ENCODE measurements around the gene PACSIN3. TPM values are rescaled to one million over a fixed set of nuclear protein-coding genes. Genes with fewer than 3 reads are reported as not detected.
"Not testable (repeated sequence)": the region's sequence is repeated elsewhere in the genome, so short reads cannot be mapped to it uniquely, and the experiment has no call there.

Gene PACSIN3
- total and polyA plus RNA-seq, 4 donors = 7.9 to 25.5 (median 22.0) TPM

DNA sequence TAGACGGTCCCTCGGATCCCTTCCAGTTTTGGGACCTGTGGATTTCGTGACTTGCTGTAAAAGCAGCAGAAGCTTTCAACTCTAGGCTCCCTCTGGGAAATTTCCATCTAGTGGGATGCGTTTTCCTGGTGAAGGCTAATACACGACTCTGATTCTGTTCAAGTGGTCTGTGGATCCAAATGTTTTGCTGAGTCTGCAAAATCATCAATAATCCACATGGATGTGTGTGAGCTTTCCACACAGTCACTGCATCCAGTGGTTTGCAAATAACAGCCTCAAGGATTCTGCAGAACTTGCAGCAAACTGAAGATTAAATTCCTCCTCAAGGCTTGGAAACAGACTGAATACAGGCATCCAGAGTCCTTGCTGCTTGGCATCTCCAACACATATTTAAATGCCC, 16.3 kb upstream of the PACSIN3 start:
- Histone ChIP-seq H3K27ac (ENCODE audit: low read depth, low read length) (no peak overlapping the region), H3K27me3 (ENCODE audit: control insufficient read depth, insufficient read depth, low read length) (no peaks in the 10 kb centered on the region), H3K4me1 (ENCODE audit: control insufficient read depth, insufficient read depth, low read length) (no peaks in the 10 kb centered on the region), H3K36me3 (ENCODE audit: control insufficient read depth, insufficient read depth, low read length) (no peaks in the 10 kb centered on the region), H3K4me3 (ENCODE audit: low read depth, low read length) (no peak overlapping the region), H3K9me3 (ENCODE audit: control insufficient read depth, insufficient read depth, low read length) (no peaks in the 10 kb centered on the region)
- no peak for DNase-seq (ENCODE audit: low read depth in 4 of 6, low spot score in 6 of 6)
- WGBS (ENCODE audit: insufficient coverage) = 100% methylated on average over 3 of the region's 5 CpGs

DNA sequence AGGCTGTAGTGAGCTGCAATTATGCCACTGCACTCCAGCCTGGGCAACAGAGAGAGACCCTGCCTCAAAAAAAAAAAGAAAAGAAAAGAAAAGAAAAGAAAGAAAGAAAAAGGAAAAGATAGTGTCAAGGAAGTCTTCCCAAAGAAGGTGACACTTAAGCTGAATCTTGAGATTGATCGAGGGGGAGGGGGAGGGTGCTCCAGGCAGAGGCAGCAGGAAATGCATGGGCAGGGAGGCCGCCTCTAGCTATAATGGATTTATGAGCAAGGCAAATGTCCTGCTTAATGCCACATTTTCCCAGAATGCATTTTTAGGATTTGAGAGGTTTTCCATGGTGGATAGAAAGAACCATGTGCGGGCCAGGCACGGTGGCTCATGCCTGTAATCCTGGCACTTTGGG, 14.8 kb upstream of the PACSIN3 start:
- Histone ChIP-seq H3K27ac (ENCODE audit: low read depth, low read length) (no peak overlapping the region), H3K27me3 (ENCODE audit: control insufficient read depth, insufficient read depth, low read length) (no peaks in the 10 kb centered on the region), H3K4me1 (ENCODE audit: control insufficient read depth, insufficient read depth, low read length) (no peaks in the 10 kb centered on the region), H3K9me3 (ENCODE audit: control insufficient read depth, insufficient read depth, low read length) (no peaks in the 10 kb centered on the region), H3K36me3 (ENCODE audit: control insufficient read depth, insufficient read depth, low read length) (no peaks in the 10 kb centered on the region), H3K4me3 (ENCODE audit: low read depth, low read length) (no peak overlapping the region)
- WGBS (ENCODE audit: insufficient coverage) = 92% methylated on average over 4 of the region's 4 CpGs
- DNase-seq (ENCODE audit: low read depth in 4 of 6, low spot score in 6 of 6) = no peak

- not testable (repeated sequence) for H3K4me1 ChIP-seq (ENCODE audit: control insufficient read depth, insufficient read depth, low read length); H3K9me3 ChIP-seq (ENCODE audit: control insufficient read depth, insufficient read depth, low read length); H3K36me3 ChIP-seq (ENCODE audit: control insufficient read depth, insufficient read depth, low read length); H3K27me3 ChIP-seq (ENCODE audit: control insufficient read depth, insufficient read depth, low read length); DNase-seq (ENCODE audit: low read depth in 4 of 6, low spot score in 6 of 6); H3K27ac ChIP-seq (ENCODE audit: low read depth, low read length); H3K4me3 ChIP-seq (ENCODE audit: low read depth, low read length)
- WGBS (ENCODE audit: insufficient coverage) = 91% methylated on average over 7 of the region's 9 CpGs
These were observed 11.9 kb upstream of the PACSIN3 start for GRCh38 chr11:47198161-47198560.

- Histone ChIP-seq H3K36me3 (ENCODE audit: control insufficient read depth, insufficient read depth, low read length) (no peaks in the 10 kb centered on the region), H3K9me3 (ENCODE audit: control insufficient read depth, insufficient read depth, low read length) (no peaks in the 10 kb centered on the region), H3K27ac (ENCODE audit: low read depth, low read length) (no peak overlapping the region), H3K4me3 (ENCODE audit: low read depth, low read length) (no peak overlapping the region), H3K4me1 (ENCODE audit: control insufficient read depth, insufficient read depth, low read length) (peaks cover 13% of the 10 kb centered on the region), H3K27me3 (ENCODE audit: control insufficient read depth, insufficient read depth, low read length) (peaks cover 7% of the 10 kb centered on the region)
- WGBS (ENCODE audit: insufficient coverage) = 47% methylated on average over 3 of the region's 4 CpGs
- no peak for DNase-seq (ENCODE audit: low read depth in 4 of 6, low spot score in 6 of 6)
These were observed 5.9 kb upstream of the PACSIN3 start for GRCh38 chr11:47192111-47192510.

DNA sequence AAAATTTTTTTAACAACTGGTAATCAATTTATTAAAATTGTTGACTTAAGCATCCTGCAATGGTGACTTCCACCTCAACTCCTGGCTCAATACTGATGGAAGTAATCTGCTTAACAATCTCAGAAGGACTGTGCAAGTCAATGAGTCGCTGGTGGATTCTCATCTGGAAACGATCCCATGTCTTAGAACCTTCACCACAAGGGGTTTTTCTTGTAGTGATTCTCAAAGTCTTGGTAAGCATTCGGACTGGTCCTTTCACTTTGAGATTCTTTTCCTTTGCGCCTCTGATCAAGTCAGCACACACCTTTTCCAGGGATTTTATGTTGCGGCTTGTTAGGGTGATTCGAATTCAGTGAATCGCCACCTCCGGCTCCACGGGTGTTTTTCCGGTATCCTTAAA, 4.9 kb upstream of the PACSIN3 start:
- 92% methylated on average over 6 of the region's 10 CpGs for WGBS (ENCODE audit: insufficient coverage)
- not testable (repeated sequence) for H3K36me3 ChIP-seq (ENCODE audit: control insufficient read depth, insufficient read depth, low read length); H3K4me3 ChIP-seq (ENCODE audit: low read depth, low read length); DNase-seq (ENCODE audit: low read depth in 4 of 6, low spot score in 6 of 6); H3K27ac ChIP-seq (ENCODE audit: low read depth, low read length); H3K9me3 ChIP-seq (ENCODE audit: control insufficient read depth, insufficient read depth, low read length)
- Histone ChIP-seq H3K4me1 (ENCODE audit: control insufficient read depth, insufficient read depth, low read length) (peaks cover 21% of the 10 kb centered on the region), H3K27me3 (ENCODE audit: control insufficient read depth, insufficient read depth, low read length) (peaks cover 15% of the 10 kb centered on the region)

DNA sequence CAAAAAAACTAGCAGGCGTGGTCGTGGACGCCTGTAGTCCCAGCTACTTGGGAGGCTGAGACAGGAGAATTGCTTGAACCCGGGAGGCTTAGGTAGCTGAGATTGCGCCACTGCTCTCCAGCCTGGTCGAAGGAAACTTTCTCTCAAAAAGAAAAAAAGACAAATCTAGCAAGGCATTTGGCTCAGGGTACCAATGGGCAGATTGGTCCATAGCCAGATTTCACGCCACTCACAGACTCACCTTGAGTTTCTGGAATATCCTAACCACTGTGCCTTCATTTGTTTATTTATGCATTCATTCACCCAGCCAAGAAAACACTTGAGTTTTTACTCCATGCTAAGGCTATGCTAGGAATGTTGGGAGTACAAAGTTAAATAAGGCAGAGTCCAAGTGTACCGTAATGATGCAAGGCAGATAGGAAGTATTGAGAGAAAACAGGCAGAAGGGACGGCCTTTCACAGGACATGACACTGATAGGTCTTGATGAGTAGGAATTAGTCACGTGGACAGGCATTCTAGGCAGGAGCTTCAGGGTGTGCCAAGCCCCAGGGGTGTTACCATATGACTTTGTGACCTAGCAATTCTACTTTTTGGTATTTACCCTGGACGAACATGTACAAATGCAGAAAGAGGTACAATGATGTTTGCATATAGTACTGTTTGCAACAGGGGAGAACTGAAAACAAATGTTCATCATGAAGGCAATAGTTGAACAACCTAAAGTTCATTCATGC, 3.0 kb upstream of the PACSIN3 start:
- no peak overlapping the region for H3K27ac ChIP-seq (ENCODE audit: low read depth, low read length)
- peak in 1 of 6 donors; percentile 46 for DNase-seq (ENCODE audit: low read depth in 4 of 6, low spot score in 6 of 6)
- H3K36me3 ChIP-seq (ENCODE audit: control insufficient read depth, insufficient read depth, low read length) = no peaks in the 10 kb centered on the region
- no peak overlapping the region for H3K4me3 ChIP-seq (ENCODE audit: low read depth, low read length)
- whole genome bisulfite sequencing (ENCODE audit: insufficient coverage) = 80% methylated on average over 9 of the region's 11 CpGs
- peaks cover 36% of the 10 kb centered on the region for H3K4me1 ChIP-seq (ENCODE audit: control insufficient read depth, insufficient read depth, low read length)
- no peaks in the 10 kb centered on the region for H3K9me3 ChIP-seq (ENCODE audit: control insufficient read depth, insufficient read depth, low read length)
- H3K27me3 ChIP-seq (ENCODE audit: control insufficient read depth, insufficient read depth, low read length) = peaks cover 24% of the 10 kb centered on the region

DNA sequence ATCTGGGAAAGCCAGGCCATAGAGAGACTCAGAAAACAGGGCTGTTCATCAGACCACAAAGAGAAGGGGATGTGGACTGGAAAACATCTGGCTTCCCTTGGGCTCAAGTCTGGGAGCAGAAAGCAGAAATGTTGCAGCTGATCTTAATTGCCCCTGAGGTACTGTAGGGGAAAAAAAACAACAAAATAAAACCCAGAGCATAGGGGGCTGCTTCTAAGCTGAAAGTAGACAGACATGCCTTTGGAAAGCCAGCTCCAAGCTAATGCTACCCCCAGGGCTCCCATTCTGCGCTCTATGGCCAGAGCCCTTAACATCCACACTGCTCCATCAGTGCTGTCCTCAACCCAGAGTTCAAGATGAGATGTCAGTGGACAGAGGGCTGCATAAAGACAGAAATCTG, 2.0 kb upstream of the PACSIN3 start:
- peaks cover 44% of the 10 kb centered on the region for H3K4me1 ChIP-seq (ENCODE audit: control insufficient read depth, insufficient read depth, low read length)
- H3K4me3 ChIP-seq (ENCODE audit: low read depth, low read length) = no peak overlapping the region
- no peaks in the 10 kb centered on the region for H3K9me3 ChIP-seq (ENCODE audit: control insufficient read depth, insufficient read depth, low read length)
- H3K27me3 ChIP-seq (ENCODE audit: control insufficient read depth, insufficient read depth, low read length) = peaks cover 24% of the 10 kb centered on the region
- DNase-seq (ENCODE audit: low read depth in 4 of 6, low spot score in 6 of 6) = peak in 2 of 6 donors; percentile 51 to 91
- H3K36me3 ChIP-seq (ENCODE audit: control insufficient read depth, insufficient read depth, low read length) = no peaks in the 10 kb centered on the region
- H3K27ac ChIP-seq (ENCODE audit: low read depth, low read length) = peak overlapping the region; percentile 74
- WGBS (ENCODE audit: insufficient coverage) = no CpG with 5 or more reads among the region's 1 CpG

- Histone ChIP-seq H3K9me3 (ENCODE audit: control insufficient read depth, insufficient read depth, low read length) (no peaks in the 10 kb centered on the region), H3K27ac (ENCODE audit: low read depth, low read length) (peak overlapping the region; percentile 74), H3K4me1 (ENCODE audit: control insufficient read depth, insufficient read depth, low read length) (peaks cover 44% of the 10 kb centered on the region), H3K36me3 (ENCODE audit: control insufficient read depth, insufficient read depth, low read length) (peaks cover 4% of the 10 kb centered on the region), H3K4me3 (ENCODE audit: low read depth, low read length) (peak overlapping the region; percentile 47), H3K27me3 (ENCODE audit: control insufficient read depth, insufficient read depth, low read length) (peaks cover 24% of the 10 kb centered on the region)
- no peak for DNase-seq (ENCODE audit: low read depth in 4 of 6, low spot score in 6 of 6)
- 10% methylated on average over 2 of the region's 5 CpGs for WGBS (ENCODE audit: insufficient coverage)
These were observed 1.5 kb upstream of the PACSIN3 start for GRCh38 chr11:47187723-47188122.

DNA sequence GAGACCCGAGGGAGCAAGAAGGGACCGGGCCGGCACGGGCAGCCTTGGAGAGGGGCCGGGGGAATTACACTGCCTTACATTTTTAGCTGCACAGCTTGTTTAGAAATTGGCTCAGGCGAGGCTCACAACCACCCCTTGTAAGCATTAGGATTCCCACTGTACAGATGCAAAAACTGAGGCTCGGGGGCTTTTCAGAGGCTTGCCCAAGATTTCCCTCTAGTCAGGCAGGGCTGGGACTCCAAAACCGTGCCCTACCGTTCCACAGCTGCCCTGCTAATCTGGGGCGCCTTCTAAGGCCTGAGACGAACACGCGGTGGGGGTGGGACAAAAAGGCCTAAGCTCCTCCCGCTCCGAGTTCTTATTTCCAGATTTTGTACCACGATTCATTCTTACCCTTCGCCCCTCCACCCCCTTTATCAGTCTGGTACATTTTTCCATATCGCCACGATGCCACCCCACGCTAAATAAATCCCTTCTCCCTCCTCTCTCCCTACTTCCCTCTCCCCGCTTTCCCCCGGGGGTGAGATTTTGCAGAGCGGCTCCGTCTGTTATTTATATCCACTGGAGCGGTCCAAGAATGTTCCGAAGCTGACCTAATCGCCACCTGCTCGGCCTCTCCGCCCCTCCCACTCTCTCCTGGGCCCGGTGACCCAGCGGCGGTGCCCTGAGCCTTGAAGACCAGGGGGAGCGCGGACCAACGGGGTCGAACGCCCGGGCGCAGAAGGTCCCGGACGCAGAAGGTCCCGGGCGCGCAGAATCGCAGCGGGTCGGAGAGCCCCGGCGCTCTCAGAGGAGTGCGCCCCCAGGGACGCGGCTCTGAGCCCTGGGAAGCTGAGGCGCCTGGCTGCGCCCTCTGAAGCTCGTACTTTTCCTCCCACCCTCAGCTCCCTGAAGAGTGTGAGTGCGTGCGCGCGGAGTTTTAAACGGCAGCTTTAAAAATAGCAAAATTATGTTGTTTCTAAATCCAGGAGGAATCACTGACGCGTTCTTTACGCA, 764 bp upstream of the PACSIN3 start:
- H3K27me3 ChIP-seq (ENCODE audit: control insufficient read depth, insufficient read depth, low read length) = peaks cover 24% of the 10 kb centered on the region
- DNase-seq (ENCODE audit: low read depth in 4 of 6, low spot score in 6 of 6) = peak in 2 of 6 donors; percentile 69 to 74
- H3K4me3 ChIP-seq (ENCODE audit: low read depth, low read length) = peak overlapping the region; percentile 47
- H3K27ac ChIP-seq (ENCODE audit: low read depth, low read length) = peak overlapping the region; percentile 74
- H3K4me1 ChIP-seq (ENCODE audit: control insufficient read depth, insufficient read depth, low read length) = peaks cover 44% of the 10 kb centered on the region
- H3K9me3 ChIP-seq (ENCODE audit: control insufficient read depth, insufficient read depth, low read length) = no peaks in the 10 kb centered on the region
- peaks cover 8% of the 10 kb centered on the region for H3K36me3 ChIP-seq (ENCODE audit: control insufficient read depth, insufficient read depth, low read length)
- WGBS (ENCODE audit: insufficient coverage) = under 1% methylated on average over 59 of the region's 63 CpGs
